OCI-LY3 (cell line): ENCODE results near the gene TRIM69.

Experiments used
- H2AFZ ChIP-seq: fragments of 200-600, 300-600 bp; shearing (Covaris generic); 2 replicates; pipeline ENCODE4 v1.6.0; 2014; ENCODE audit warnings: antibody characterized with exemption, low read depth, low read length
- H3K27ac ChIP-seq: fragments of 200-600, 300-600 bp; sonication (generic); 2 replicates; pipeline ENCODE4 v1.5.1; 2014; ENCODE audit warnings: mild to moderate bottlenecking, low read length, moderate library complexity, mixed read lengths
- H3K27me3 ChIP-seq: fragments of 200-600, 300-600 bp; sonication (generic); 2 replicates; pipeline ENCODE4 v1.6.1; 2014; ENCODE audit warnings: low read depth, low read length, mixed read lengths
- H3K36me3 ChIP-seq: fragments of 200-600, 300-600 bp; sonication (generic); replicated peaks from 2 replicates; pipeline ENCODE3; 2014; ENCODE audit warnings: low read depth, low read length, mixed read lengths
- H3K4me1 ChIP-seq: fragments of 300-600, 200-600 bp; sonication (generic); 2 replicates; pipeline ENCODE4 v1.6.1; 2014; ENCODE audit warnings: low read length, mixed read lengths
- H3K4me2 ChIP-seq: fragments of 200-600, 300-600 bp; sonication (generic); 2 replicates; pipeline ENCODE4 v1.6.1; 2014; ENCODE audit warnings: low read length, mixed read lengths
- H3K4me3 ChIP-seq: fragments of 300-600, 200-600 bp; sonication (generic); 2 replicates; pipeline ENCODE4 v1.5.1; 2014; ENCODE audit warnings: antibody characterized with exemption, mild to moderate bottlenecking, low read length, moderate library complexity
- H3K79me2 ChIP-seq: fragments of 300-600, 200-600 bp; shearing (Covaris generic); 2 replicates; pipeline ENCODE4 v1.6.1; 2014; ENCODE audit warnings: mild to moderate bottlenecking, low read length, mixed read lengths
- H3K9ac ChIP-seq: fragments of 300-600, 200-600 bp; shearing (Covaris generic); 2 replicates; pipeline ENCODE4 v1.6.0; 2014; ENCODE audit warnings: mild to moderate bottlenecking, low read length, moderate library complexity
- H3K9me3 ChIP-seq: fragments of 200-600, 300-600 bp; shearing (Covaris generic); 2 replicates; pipeline ENCODE4 v1.6.1; 2014; ENCODE audit warnings: low read length, mixed read lengths; ENCODE audit not compliant: insufficient read depth
- H4K20me1 ChIP-seq: fragments of 200-600, 300-600 bp; sonication (generic); 2 replicates; pipeline ENCODE4 v1.6.1; 2016; ENCODE audit warnings: low read length, mixed read lengths; ENCODE audit not compliant: insufficient read depth
- CTCF ChIP-seq: fragments of 200-600, 300-600 bp; sonication (generic); IDR thresholded peaks from 2 replicates; pipeline ENCODE4 v1.5.1; 2014; ENCODE audit warnings: antibody characterized with exemption, low read length, low read depth
- EZH2phosphoT487 ChIP-seq: fragments of 200-600 bp; shearing (Covaris generic); IDR thresholded peaks from 2 replicates; pipeline ENCODE4 v1.6.1; 2018; ENCODE audit warnings: antibody characterized with exemption, mixed run types, low read depth

The TRIM69 gene

DNA sequence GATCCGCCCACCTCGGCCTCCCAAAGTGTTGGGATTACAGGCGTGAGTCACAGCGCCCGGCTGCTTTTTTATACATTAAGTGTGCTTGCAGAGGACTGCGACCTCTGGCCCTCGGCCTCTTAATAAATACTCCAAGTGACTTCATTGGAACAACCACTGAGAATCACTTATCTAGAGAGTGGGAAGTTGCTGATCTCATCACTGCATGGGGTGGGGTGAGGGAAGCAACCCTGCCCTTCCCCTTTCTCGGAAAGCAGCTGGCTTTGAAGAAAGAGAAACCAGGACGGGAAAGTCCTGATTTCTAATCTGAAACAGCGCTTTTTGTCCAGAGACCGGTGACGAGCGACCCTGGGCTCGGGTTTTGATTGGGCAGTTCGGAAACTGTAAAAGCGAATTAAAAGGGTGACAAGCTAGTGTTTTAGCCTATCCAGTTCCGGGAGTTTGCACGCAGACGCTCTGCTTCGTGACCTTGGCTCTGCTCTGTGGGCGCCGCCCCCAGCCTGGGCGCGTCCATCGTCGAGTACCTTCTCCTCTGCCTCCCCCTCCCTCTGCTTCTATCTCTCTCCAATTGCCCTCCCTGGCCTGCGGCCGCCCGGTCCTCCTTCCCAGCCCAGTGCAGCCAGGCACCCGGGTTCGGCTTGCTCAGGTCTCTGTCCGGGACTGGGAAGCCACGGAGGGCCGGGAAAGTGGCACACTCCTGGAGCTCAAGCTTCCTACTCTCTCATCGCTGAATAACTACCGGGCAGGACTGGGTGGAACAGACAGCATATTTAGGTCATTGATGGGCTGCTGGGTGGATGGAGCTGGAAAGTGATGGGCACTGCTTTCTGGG, 7.5 kb upstream of the TRIM69 start:
- no peak overlapping the region for H2AFZ ChIP-seq
- peaks cover 52% of the 10 kb centered on the region for H3K79me2 ChIP-seq
- H3K4me1 ChIP-seq = peaks cover 54% of the 10 kb centered on the region
- peak overlapping the region; percentile 96 for H3K9ac ChIP-seq
- no peaks in the 10 kb centered on the region for H3K27me3 ChIP-seq
- H3K9me3 ChIP-seq = no peaks in the 10 kb centered on the region
- peak overlapping the region; percentile 86 for H3K4me3 ChIP-seq
- TF ChIP-seq EZH2phosphoT487 (no peak), CTCF (no peak)
- H4K20me1 ChIP-seq = no peaks in the 10 kb centered on the region
- H3K36me3 ChIP-seq = peaks cover 14% of the 10 kb centered on the region
- peak overlapping the region; percentile 88 for H3K4me2 ChIP-seq
- H3K27ac ChIP-seq = peak overlapping the region; percentile 98

DNA sequence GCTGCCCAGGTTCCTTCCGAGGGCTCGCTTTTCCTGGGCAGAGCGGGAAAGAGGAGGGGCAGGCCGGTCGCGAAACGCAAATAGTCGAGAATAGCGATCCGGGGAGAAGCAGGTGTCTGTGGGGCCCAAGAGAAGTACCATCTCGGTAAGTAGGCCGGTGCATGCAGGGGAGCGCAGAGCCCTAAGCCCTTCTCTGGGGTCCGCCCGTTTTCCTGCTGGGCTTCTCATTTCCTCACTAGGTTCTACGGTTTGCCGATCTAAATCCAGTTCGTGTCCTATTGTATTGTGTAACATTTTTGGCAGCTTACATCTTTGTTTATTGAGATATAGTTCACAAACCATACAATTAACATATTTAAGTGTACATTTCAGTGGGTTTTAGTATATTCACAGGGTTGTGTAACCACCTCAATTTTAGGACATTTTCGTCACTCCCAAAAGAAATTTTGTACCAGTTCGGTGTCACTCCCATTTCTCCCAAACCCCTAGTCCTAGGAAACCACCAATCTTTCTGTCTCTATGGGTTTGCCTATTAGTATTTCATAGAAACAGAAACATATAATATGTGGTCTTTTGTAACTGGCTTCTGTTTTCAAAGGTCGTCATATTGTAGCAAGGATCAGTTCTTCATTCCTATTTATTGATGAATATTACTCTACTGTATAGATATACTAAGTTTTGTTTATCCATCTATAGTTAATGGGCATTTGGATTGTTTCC, 6.8 kb upstream of the TRIM69 start:
- Histone ChIP-seq H2AFZ (no peak overlapping the region), H3K4me3 (peak overlapping the region; percentile 86), H3K79me2 (peaks cover 52% of the 10 kb centered on the region), H3K36me3 (peaks cover 14% of the 10 kb centered on the region), H3K27me3 (no peaks in the 10 kb centered on the region), H3K4me2 (peak overlapping the region; percentile 77), H4K20me1 (no peaks in the 10 kb centered on the region), H3K9ac (peak overlapping the region; percentile 96), H3K27ac (peak overlapping the region; percentile 92), H3K9me3 (no peaks in the 10 kb centered on the region), H3K4me1 (peaks cover 54% of the 10 kb centered on the region)
- TF ChIP-seq EZH2phosphoT487 = no peak
- TF ChIP-seq CTCF = no peak

DNA sequence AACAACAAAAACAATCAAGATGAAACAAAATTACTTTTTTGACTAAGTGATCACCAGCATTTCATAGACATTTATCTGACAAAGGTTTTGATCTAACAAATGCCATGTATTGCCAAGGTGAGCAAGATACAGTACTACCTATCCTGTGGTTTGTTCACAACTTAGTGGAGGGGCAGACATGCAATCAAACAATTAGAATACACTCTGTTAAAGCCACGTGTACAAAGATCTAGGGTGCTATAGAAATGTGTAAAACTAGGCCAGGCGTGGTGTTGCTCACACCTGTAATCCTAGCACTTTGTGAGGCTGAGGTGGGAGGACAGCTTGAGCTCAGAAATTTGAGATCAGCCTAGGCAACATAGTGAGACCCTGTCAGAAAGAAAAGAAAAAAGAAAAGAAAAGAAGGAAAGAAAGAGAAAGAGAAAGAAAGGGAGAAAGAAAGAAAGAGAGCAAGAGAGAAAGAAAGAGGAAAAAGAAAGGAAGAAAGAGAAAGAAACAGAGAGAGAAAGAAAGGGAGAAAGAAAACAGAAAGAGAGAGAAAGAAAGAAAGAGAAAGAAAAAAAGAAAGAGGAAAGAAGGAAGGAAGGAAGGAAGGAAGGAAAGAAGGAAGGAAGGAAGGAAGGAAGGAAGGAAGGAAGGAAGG, 1.4 kb upstream of the TRIM69 start:
- peak overlapping the region; percentile 45; the same call in 1 of the 2 replicates for H3K4me3 ChIP-seq
- no peaks in the 10 kb centered on the region for H3K9me3 ChIP-seq
- TF ChIP-seq CTCF (no peak), EZH2phosphoT487 (no peak)
- H3K27me3 ChIP-seq = no peaks in the 10 kb centered on the region
- H2AFZ ChIP-seq = no peak overlapping the region
- peaks cover 14% of the 10 kb centered on the region for H3K36me3 ChIP-seq
- peak overlapping the region; percentile 39 for H3K9ac ChIP-seq
- H3K4me1 ChIP-seq = peaks cover 35% of the 10 kb centered on the region
- H4K20me1 ChIP-seq = no peaks in the 10 kb centered on the region
- peaks cover 24% of the 10 kb centered on the region for H3K79me2 ChIP-seq
- peak overlapping the region; percentile 66 for H3K4me2 ChIP-seq
- H3K27ac ChIP-seq = peak overlapping the region; percentile 69
